PFSK-1 (cell line): ENCODE results near the gene TRUB1.

Experiments used
- POLR2AphosphoS5 ChIP-seq: IDR thresholded peaks from 2 replicates; pipeline ENCODE4 v1.6.1; 2012; ENCODE audit warnings: low read depth, mild to moderate bottlenecking, control low read depth, low read length, moderate library complexity
- TF ChIP-seq, protein P1 (sequence below), 2 experiments: IDR thresholded peaks; 2 replicates each; pipeline versions ENCODE4 v1.6.1 to v1.8.0; 2011 to 2012; ENCODE audit warnings: low read depth in 2 of 2, low read length in 2 of 2, control low read depth in 1 of 2, inconsistent platforms in 1 of 2, mild to moderate bottlenecking in 1 of 2, moderate library complexity in 1 of 2; ENCODE audit not compliant: insufficient read depth in 1 of 2

- TF ChIP-seq, protein P1, sequence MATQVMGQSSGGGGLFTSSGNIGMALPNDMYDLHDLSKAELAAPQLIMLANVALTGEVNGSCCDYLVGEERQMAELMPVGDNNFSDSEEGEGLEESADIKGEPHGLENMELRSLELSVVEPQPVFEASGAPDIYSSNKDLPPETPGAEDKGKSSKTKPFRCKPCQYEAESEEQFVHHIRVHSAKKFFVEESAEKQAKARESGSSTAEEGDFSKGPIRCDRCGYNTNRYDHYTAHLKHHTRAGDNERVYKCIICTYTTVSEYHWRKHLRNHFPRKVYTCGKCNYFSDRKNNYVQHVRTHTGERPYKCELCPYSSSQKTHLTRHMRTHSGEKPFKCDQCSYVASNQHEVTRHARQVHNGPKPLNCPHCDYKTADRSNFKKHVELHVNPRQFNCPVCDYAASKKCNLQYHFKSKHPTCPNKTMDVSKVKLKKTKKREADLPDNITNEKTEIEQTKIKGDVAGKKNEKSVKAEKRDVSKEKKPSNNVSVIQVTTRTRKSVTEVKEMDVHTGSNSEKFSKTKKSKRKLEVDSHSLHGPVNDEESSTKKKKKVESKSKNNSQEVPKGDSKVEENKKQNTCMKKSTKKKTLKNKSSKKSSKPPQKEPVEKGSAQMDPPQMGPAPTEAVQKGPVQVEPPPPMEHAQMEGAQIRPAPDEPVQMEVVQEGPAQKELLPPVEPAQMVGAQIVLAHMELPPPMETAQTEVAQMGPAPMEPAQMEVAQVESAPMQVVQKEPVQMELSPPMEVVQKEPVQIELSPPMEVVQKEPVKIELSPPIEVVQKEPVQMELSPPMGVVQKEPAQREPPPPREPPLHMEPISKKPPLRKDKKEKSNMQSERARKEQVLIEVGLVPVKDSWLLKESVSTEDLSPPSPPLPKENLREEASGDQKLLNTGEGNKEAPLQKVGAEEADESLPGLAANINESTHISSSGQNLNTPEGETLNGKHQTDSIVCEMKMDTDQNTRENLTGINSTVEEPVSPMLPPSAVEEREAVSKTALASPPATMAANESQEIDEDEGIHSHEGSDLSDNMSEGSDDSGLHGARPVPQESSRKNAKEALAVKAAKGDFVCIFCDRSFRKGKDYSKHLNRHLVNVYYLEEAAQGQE (IDR thresholded peaks at IDR 0.05; ENCODE audit: insufficient read depth in 1 of 2, low read depth in 2 of 2, low read length in 2 of 2) = no peak
- no peak for TF ChIP-seq POLR2AphosphoS5
Measured at GRCh38 chr10:114923551-114923950, 14.4 kb upstream of the TRUB1 start.
